SH-SY5Y (cell line): ENCODE results near the gene VIPR1.

Source experiments
- GATA2 ChIP-seq: IDR thresholded peaks from 2 replicates; pipeline ENCODE4 v1.6.1; 2011; ENCODE audit warnings: mild to moderate bottlenecking, low read depth, low read length
- GATA3 ChIP-seq: IDR thresholded peaks from 2 replicates; pipeline ENCODE4 v1.6.1; 2011; ENCODE audit warnings: low read depth, mild to moderate bottlenecking, low read length, moderate library complexity

- TF ChIP-seq GATA3 = no peak
- no peak for TF ChIP-seq GATA2
These were observed 22.3 kb downstream of the VIPR1 start for GRCh38 chr3:42524751-42525150.
